Lung (tissue), 12 donors: ENCODE results near the gene NAA38. TPM values are rescaled to one million over a fixed set of nuclear protein-coding genes. Genes with fewer than 3 reads are reported as not detected.

Experiments
- ATAC-seq: fragments of 200-7000 bp; cut with Tn5 transposase; one replicate; pipeline ENCODE4 v1.9.1; 2020; ENCODE audit warnings: moderate number of reproducible peaks; ENCODE audit not compliant: insufficient read depth, low FRiP score
- DNase-seq, 3 donors: peaks; one replicate each; pipeline ENCODE4 v3.0.0-alpha.2; 2013 to 2017
- H3K27ac ChIP-seq, 2 donors: one replicate each; pipeline ENCODE4 v1.5.1; 2013; ENCODE audit warnings: mild to moderate bottlenecking in 2 of 2, moderate library complexity in 2 of 2, control low read depth in 1 of 2, inconsistent platforms in 1 of 2, low read depth in 1 of 2, low read length in 1 of 2
- H3K27me3 ChIP-seq, 3 donors: one replicate each; pipeline ENCODE4 v1.5.1; 2013; ENCODE audit warnings: low read length in 2 of 3; ENCODE audit not compliant: control insufficient read depth in 3 of 3, insufficient read depth in 3 of 3
- H3K36me3 ChIP-seq, 4 donors: one replicate each; pipeline ENCODE4 v1.5.1; 2013; ENCODE audit warnings: low read length in 4 of 4, mild to moderate bottlenecking in 1 of 4, moderate library complexity in 1 of 4; ENCODE audit not compliant: control insufficient read depth in 4 of 4, insufficient read depth in 4 of 4
- H3K4me1 ChIP-seq, 5 donors: one replicate each; pipeline ENCODE4 v1.5.1; 2013; ENCODE audit warnings: low read length in 5 of 5, mild to moderate bottlenecking in 2 of 5, moderate library complexity in 1 of 5; ENCODE audit not compliant: control insufficient read depth in 5 of 5, insufficient read depth in 5 of 5
- H3K4me3 ChIP-seq: one replicate; pipeline ENCODE4 v1.5.1; 2013; ENCODE audit warnings: mild to moderate bottlenecking, control low read depth, moderate library complexity
- H3K9ac ChIP-seq, 2 donors: one replicate each; pipeline ENCODE4 v1.5.1; 2013; ENCODE audit warnings: low read length in 2 of 2, control low read depth in 1 of 2; ENCODE audit not compliant: insufficient read depth in 1 of 2
- H3K9me3 ChIP-seq, 4 donors: one replicate each; pipeline ENCODE4 v1.5.1; 2013; ENCODE audit warnings: low read length in 3 of 4, mild to moderate bottlenecking in 1 of 4, moderate library complexity in 1 of 4; ENCODE audit not compliant: control insufficient read depth in 4 of 4, insufficient read depth in 3 of 4
- CTCF ChIP-seq: IDR thresholded peaks from 2 replicates; pipeline ENCODE4 v1.5.1; 2012; ENCODE audit warnings: mild to moderate bottlenecking; ENCODE audit errors: control extremely low read depth, extremely low read depth
- WGBS, 2 donors: extraction: QIAGEN DNeasy Blood & Tissue Kit; methylation state at CpG; one replicate each; pipeline ENCODE4 v1.1.7; 2013; 5-methylcytosine and 5-hydroxymethylcytosine counted together
- polyA plus RNA-seq, 2 donors: library from polyadenylated mRNA; stranded (reverse); fragments of 200-250 nt; gene quantifications; one replicate each; pipeline ENCODE4 v1.2.1, GENCODE V29; 2013
- total RNA-seq, 2 donors: library from RNA; depleted of rRNA in 1 of 2; stranded (reverse); fragments of >200 nt in 1 of 2; gene quantifications; one replicate each; pipeline ENCODE4 v1.2.1, GENCODE V29; 2014 to 2021
- donor health status: control.
- donor health status: control.
- donor health status: Bipolar disorder and iron deficiency.
- donor health status: healthy.
- donor health status: DM: yes; HTN: yes; CAD: no.

The NAA38 gene
- total and polyA plus RNA-seq, 4 donors: 58.2 to 239 (median 102) TPM

DNA sequence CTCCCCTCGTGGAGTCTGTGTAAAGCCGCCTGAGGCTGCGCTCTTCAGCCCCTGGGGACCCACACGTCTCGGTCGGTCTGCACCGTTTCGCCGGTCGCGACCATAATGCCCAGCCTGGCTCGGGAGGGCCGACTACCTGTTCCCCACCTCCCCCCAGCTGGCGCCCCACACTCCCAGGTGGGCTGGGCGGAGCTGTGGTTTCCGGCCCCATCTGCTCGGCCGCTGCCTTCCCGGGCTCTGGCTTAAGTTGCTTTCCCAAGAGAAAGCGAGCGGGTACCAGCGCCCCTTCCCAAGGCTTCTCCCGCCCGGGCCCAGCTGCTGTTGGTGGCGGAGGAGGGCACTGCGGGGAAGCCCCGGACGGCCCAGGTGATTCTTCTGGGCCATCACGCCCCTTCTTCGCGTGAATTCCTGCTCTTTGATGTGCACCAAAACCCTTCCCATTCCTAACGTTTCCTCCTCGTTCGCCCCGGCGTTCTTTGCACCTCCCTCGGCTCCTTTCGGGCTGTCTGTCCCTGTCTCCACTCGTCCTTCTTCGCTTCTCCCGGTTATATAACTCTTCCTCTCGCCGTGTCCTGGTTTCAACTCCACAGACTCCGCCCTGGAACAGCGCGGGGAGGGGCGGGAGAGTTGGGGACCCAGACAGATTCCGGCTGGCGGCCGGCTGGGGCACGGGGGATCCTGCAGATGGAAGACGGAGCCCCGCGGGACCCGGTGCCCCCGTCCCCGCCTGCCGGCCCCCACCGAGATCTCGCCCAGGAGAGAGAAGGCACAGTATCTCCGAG is 21.4 kb downstream of the NAA38 start:
- H3K9me3 ChIP-seq: no peaks in the 10 kb centered on the region
- peak overlapping the region; percentile 96 to 98 for H3K27ac ChIP-seq
- no peak for TF ChIP-seq CTCF
- H3K9ac ChIP-seq: peak overlapping the region; percentile 44 to 76
- peaks cover 0 to 5% (median 4%) of the 10 kb centered on the region in 4 donors for H3K36me3 ChIP-seq
- ATAC-seq: peak; percentile 12
- H3K27me3 ChIP-seq: no peaks in the 10 kb centered on the region
- H3K4me3 ChIP-seq: peak overlapping the region; percentile 62
- 0 to 1% methylated on average over 60 to 61 of the region's 61 CpGs for WGBS, 2 donors
- DNase-seq: peak; percentile 71 to 77 (median 76)
- H3K4me1 ChIP-seq: peaks cover 7 to 58% (median 19%) of the 10 kb centered on the region in 5 donors

DNA sequence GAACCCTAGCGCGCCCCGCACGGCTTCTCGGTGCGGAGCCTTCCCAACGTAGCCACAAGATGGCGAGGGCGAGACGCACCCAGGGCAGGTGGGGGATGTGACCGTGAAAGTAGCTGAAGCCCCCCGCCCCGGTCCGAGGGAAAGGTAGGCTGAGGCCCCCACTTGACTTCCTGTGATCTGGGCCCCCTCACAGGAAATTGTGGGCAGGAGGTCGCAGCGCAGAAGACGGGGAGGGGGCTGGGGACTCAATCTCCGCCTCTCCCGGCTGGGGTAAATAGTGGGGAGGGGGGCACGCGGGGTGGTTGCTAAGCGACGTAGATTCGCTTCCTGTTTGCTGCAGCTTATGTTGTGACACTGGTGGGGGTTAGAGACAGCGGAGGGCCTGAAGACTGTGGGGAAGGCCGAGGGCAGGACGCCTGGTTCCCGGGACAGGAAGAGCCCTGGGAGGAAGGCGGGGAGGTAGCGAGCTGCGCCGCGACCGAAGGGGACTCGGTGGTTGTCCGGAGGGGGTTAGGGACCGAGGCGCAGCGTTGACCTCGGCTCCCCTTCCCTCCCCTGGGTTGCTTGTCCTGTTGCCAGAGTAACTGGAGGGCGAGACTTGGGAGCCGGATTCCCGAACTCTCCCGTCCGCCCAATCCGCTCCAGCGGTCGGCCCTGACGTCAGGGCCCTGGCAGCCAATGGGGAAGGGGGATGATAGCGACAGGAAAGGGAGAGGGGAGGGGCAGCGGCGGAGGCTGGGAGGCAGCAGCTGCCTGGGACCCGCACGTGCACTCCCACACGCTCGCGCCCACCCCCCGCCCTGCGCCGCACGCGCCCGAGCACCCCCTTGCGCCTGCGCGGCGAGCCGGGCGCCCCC is 22.2 kb downstream of the NAA38 start:
- peak; percentile 74 for ATAC-seq
- Histone ChIP-seq H3K27me3 (no peaks in the 10 kb centered on the region), H3K4me1 (peaks cover 7 to 50% (median 18%) of the 10 kb centered on the region in 5 donors), H3K36me3 (peaks cover 0 to 2% (median 0%) of the 10 kb centered on the region in 4 donors), H3K27ac (peak overlapping the region; percentile 96 to 98), H3K4me3 (peak overlapping the region; percentile 62), H3K9ac (peak overlapping the region; percentile 73 to 82), H3K9me3 (no peaks in the 10 kb centered on the region)
- DNase-seq: peak; percentile 100
- TF ChIP-seq CTCF: peak; percentile 49
- WGBS, 2 donors: 0 to 1% methylated on average over 59 to 69 of the region's 69 CpGs

GRCh38 chr17:7834542-7834956 is 22.8 kb downstream of the NAA38 start:
- ATAC-seq: peak; percentile 9
- WGBS, 2 donors: 1% methylated on average over 20 of the region's 20 CpGs
- H3K4me3 ChIP-seq: peak overlapping the region; percentile 54

More at GRCh38 chr17:7834542-7834956, 22.8 kb downstream of the NAA38 start:
- TF ChIP-seq CTCF: no peak
- H3K9ac ChIP-seq: peak overlapping the region; percentile 82 to 84
- H3K9me3 ChIP-seq: no peaks in the 10 kb centered on the region
- peaks cover 7 to 44% (median 14%) of the 10 kb centered on the region in 5 donors for H3K4me1 ChIP-seq
- no peaks in the 10 kb centered on the region for H3K27me3 ChIP-seq
- peak overlapping the region; percentile 94 to 98 for H3K27ac ChIP-seq
- peak in 1 of 3 donors; percentile 63 for DNase-seq
- no peaks in the 10 kb centered on the region for H3K36me3 ChIP-seq
